Body of pancreas (tissue), 4 donors: ENCODE results near the gene ANTKMT.

Experiments
- POLR2A ChIP-seq, 3 donors: fragments of 450-650 bp; IDR thresholded peaks; one replicate each; pipeline ENCODE4 v1.6.1; 2016; ENCODE audit warnings: antibody characterized with exemption in 3 of 3, mild to moderate bottlenecking in 2 of 3
- TF ChIP-seq, protein P1 (sequence below), 7 experiments: fragments of 450-650 bp in 4 of 7; fragments of 200-600 bp in 3 of 7; sonication (generic) in 3 of 7; IDR thresholded peaks; one replicate each; pipeline ENCODE4 v1.5.1; 2016 to 2019; ENCODE audit warnings: antibody characterized with exemption in 7 of 7

DNA sequence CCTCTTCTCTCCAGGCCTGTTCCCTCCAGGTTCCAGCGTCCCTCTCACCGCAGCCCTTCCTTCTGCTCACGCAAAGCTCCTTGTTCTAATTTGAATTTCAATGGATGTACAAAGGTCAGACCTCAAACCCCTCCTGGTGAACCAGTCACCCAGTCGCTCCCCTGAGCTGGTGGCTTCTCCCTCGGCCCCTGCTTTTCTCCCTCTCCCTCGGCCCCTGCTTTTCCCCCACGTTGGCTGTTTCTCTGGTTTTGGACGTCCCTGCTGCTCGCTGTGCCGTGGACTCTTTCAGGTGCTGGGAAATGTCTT lies 31.0 kb downstream of the ANTKMT start:
- TF ChIP-seq POLR2A (IDR thresholded peaks at IDR 0.05), result no peak
- TF ChIP-seq, protein P1, sequence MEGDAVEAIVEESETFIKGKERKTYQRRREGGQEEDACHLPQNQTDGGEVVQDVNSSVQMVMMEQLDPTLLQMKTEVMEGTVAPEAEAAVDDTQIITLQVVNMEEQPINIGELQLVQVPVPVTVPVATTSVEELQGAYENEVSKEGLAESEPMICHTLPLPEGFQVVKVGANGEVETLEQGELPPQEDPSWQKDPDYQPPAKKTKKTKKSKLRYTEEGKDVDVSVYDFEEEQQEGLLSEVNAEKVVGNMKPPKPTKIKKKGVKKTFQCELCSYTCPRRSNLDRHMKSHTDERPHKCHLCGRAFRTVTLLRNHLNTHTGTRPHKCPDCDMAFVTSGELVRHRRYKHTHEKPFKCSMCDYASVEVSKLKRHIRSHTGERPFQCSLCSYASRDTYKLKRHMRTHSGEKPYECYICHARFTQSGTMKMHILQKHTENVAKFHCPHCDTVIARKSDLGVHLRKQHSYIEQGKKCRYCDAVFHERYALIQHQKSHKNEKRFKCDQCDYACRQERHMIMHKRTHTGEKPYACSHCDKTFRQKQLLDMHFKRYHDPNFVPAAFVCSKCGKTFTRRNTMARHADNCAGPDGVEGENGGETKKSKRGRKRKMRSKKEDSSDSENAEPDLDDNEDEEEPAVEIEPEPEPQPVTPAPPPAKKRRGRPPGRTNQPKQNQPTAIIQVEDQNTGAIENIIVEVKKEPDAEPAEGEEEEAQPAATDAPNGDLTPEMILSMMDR (IDR thresholded peaks at IDR 0.05), result no peak
